ENCODE results near the gene CABP2. TPM values are rescaled to one million over a fixed set of nuclear protein-coding genes. Genes with fewer than 3 reads are reported as not detected.
"Not testable (repeated sequence)": the region's sequence is repeated elsewhere in the genome, so short reads cannot be mapped to it uniquely, and the experiment has no call there.

CABP2 gene
- polyA plus RNA-seq (ENCODE audit: insufficient read length in 3 of 3) = under 1 TPM in 2 of 3 donors, not detected in 1; 0.23 to 0.24 TPM

- no peak for DNase-seq (ENCODE audit: low read depth in 3 of 3, low spot score in 2 of 3)
Measured at GRCh38 chr11:67522844-67523555, at the start of gene CABP2. TSS of gene CABP2 (minus strand) at chr11:67523446. CDS start at chr11:67523326, 120 bp downstream.

- DNase-seq (ENCODE audit: low read depth in 3 of 3, low spot score in 2 of 3) = no peak
Measured at GRCh38 chr11:67572747-67573419, 49.6 kb upstream of the CABP2 start.

GRCh38 chr11:67572305-67572704 is 49.1 kb upstream of the CABP2 start:
- DNase-seq (ENCODE audit: low read depth in 3 of 3, low spot score in 2 of 3) = no peak

- DNase-seq (ENCODE audit: low read depth in 3 of 3, low spot score in 2 of 3) = no peak
Measured at GRCh38 chr11:67571443-67571842, 48.2 kb upstream of the CABP2 start.

- DNase-seq (ENCODE audit: low read depth in 3 of 3, low spot score in 2 of 3) = no peak
Measured at GRCh38 chr11:67564230-67564629, 41.0 kb upstream of the CABP2 start.

- DNase-seq (ENCODE audit: low read depth in 3 of 3, low spot score in 2 of 3) = not testable (repeated sequence)
Measured at GRCh38 chr11:67563705-67564114, 40.5 kb upstream of the CABP2 start.

- no peak for DNase-seq (ENCODE audit: low read depth in 3 of 3, low spot score in 2 of 3)
Measured at GRCh38 chr11:67562963-67563704, 39.9 kb upstream of the CABP2 start.

- DNase-seq (ENCODE audit: low read depth in 3 of 3, low spot score in 2 of 3) = no peak
Measured at GRCh38 chr11:67561971-67562619, 38.8 kb upstream of the CABP2 start.

GRCh38 chr11:67558084-67558772 is 35.0 kb upstream of the CABP2 start:
- DNase-seq (ENCODE audit: low read depth in 3 of 3, low spot score in 2 of 3) = no peak

GRCh38 chr11:67556244-67556643 is 33.0 kb upstream of the CABP2 start:
- no peak for DNase-seq (ENCODE audit: low read depth in 3 of 3, low spot score in 2 of 3)

- not testable (repeated sequence) for DNase-seq (ENCODE audit: low read depth in 3 of 3, low spot score in 2 of 3)
Measured at GRCh38 chr11:67551697-67552096, 28.5 kb upstream of the CABP2 start.

- DNase-seq (ENCODE audit: low read depth in 3 of 3, low spot score in 2 of 3) = no peak
Measured at GRCh38 chr11:67551127-67551526, 27.9 kb upstream of the CABP2 start.

GRCh38 chr11:67548555-67549110 is 25.4 kb upstream of the CABP2 start:
- no peak for DNase-seq (ENCODE audit: low read depth in 3 of 3, low spot score in 2 of 3)

- not testable (repeated sequence) for DNase-seq (ENCODE audit: low read depth in 3 of 3, low spot score in 2 of 3)
Measured at GRCh38 chr11:67548112-67548511, 24.9 kb upstream of the CABP2 start.

- DNase-seq (ENCODE audit: low read depth in 3 of 3, low spot score in 2 of 3) = no peak
Measured at GRCh38 chr11:67545280-67545679, 22.0 kb upstream of the CABP2 start.

GRCh38 chr11:67544616-67545242 is 21.5 kb upstream of the CABP2 start:
- no peak for DNase-seq (ENCODE audit: low read depth in 3 of 3, low spot score in 2 of 3)

GRCh38 chr11:67543585-67543984 is 20.3 kb upstream of the CABP2 start:
- DNase-seq (ENCODE audit: low read depth in 3 of 3, low spot score in 2 of 3) = no peak

GRCh38 chr11:67542971-67543370 is 19.7 kb upstream of the CABP2 start:
- DNase-seq (ENCODE audit: low read depth in 3 of 3, low spot score in 2 of 3) = no peak

- no peak for DNase-seq (ENCODE audit: low read depth in 3 of 3, low spot score in 2 of 3)
Measured at GRCh38 chr11:67542169-67542568, 18.9 kb upstream of the CABP2 start.

- no peak for DNase-seq (ENCODE audit: low read depth in 3 of 3, low spot score in 2 of 3)
Measured at GRCh38 chr11:67541198-67541597, 18.0 kb upstream of the CABP2 start.
